OCI-LY7 (cell line): ENCODE results near the gene PLA2G4A.

Experiments used
- EZH2phosphoT487 ChIP-seq: fragments of 200-600 bp; sonication (generic); IDR thresholded peaks from 2 replicates; pipeline ENCODE4 v1.6.1; 2018; ENCODE audit warnings: low read depth, borderline replicate concordance, mild to moderate bottlenecking, mixed run types, antibody characterized with exemption, low read length, moderate library complexity, mixed read lengths
- TF ChIP-seq, protein P1 (sequence below): fragments of 200-600 bp; sonication (generic); conservative IDR thresholded peaks from 2 replicates; pipeline ENCODE4 v1.5.1; 2014; ENCODE audit warnings: mild to moderate bottlenecking, antibody characterized with exemption, low read length, moderate library complexity, mixed read lengths

DNA sequence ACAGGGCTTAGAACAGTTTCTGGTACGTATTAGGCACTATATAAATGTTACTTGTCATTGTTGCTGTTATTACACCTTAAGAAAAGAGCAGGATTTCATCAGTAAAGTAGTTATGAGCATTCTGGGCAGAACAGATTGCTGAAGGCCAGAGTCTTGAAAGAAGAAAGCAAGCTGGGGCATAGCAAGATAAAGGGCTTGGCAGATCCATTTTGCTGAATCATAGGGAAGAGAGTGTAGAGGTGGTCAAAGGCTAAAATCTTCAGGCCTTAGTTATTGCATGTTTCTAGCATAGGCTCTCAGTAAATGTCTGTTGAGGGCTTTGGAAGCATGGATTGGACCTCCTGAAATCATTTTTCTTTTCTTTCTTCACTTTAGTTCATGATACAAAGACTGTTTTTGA is 67.5 kb downstream of the PLA2G4A start:
- TF ChIP-seq, protein P1, sequence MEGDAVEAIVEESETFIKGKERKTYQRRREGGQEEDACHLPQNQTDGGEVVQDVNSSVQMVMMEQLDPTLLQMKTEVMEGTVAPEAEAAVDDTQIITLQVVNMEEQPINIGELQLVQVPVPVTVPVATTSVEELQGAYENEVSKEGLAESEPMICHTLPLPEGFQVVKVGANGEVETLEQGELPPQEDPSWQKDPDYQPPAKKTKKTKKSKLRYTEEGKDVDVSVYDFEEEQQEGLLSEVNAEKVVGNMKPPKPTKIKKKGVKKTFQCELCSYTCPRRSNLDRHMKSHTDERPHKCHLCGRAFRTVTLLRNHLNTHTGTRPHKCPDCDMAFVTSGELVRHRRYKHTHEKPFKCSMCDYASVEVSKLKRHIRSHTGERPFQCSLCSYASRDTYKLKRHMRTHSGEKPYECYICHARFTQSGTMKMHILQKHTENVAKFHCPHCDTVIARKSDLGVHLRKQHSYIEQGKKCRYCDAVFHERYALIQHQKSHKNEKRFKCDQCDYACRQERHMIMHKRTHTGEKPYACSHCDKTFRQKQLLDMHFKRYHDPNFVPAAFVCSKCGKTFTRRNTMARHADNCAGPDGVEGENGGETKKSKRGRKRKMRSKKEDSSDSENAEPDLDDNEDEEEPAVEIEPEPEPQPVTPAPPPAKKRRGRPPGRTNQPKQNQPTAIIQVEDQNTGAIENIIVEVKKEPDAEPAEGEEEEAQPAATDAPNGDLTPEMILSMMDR: no peak
- TF ChIP-seq EZH2phosphoT487: no peak
